Measurements from ENCODE around the gene TMPO.

Gene TMPO

DNA sequence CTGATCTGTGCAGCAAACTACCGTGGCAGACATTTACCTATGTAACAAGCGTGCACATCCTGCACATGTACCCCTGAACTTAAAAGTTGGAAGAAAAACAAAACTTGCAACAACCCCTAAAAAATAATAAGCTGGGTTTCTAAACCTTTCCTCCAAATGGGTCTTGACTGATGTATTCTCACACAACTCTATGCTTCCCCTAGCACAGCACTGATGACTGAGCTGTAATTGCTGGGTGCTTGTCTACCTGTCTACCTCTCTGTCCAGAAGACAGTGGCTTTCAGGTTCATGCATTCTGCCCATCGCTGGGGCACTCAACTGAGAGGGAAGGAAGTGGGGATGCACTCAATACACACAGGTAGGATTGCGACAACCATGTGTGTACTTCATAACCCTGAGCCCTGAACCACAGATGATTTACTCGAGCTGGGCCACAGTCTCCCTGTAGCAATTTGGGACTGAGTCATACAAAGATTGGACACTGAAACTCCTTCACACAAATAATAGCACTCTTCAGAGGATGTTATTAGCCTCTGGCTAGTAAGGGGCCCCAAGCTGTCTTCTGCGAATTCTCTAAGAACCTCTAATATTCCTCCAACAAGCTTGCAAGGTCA is 44.8 kb upstream of the TMPO start:
- no peak overlapping the region for H2AFZ ChIP-seq
- no peak for TF ChIP-seq CTCF (IDR thresholded peaks at IDR 0.05)
- no peaks in the 10 kb centered on the region for H3K9me3 ChIP-seq (ENCODE audit: control insufficient read depth, low read length)
- no peak overlapping the region for H3K4me2 ChIP-seq (ENCODE audit: low read length)
- H3K27me3 ChIP-seq (ENCODE audit: control insufficient read depth, insufficient read depth, low read length), result no peaks in the 10 kb centered on the region
- no peaks in the 10 kb centered on the region for H3K79me2 ChIP-seq
- no peak overlapping the region for H3K9ac ChIP-seq
- no peaks in the 10 kb centered on the region for H3K36me3 ChIP-seq (ENCODE audit: control insufficient read depth, insufficient read depth, low read length)
- no peak overlapping the region for H3K4me3 ChIP-seq (ENCODE audit: low read depth, low read length)
- H3K4me1 ChIP-seq, result no peaks in the 10 kb centered on the region
- H3K27ac ChIP-seq, result no peak overlapping the region

- no peak overlapping the region for H3K4me3 ChIP-seq (ENCODE audit: low read depth, low read length)
- no peaks in the 10 kb centered on the region for H3K27me3 ChIP-seq (ENCODE audit: control insufficient read depth, insufficient read depth, low read length)
- H3K4me1 ChIP-seq, result no peaks in the 10 kb centered on the region
- H3K9ac ChIP-seq, result no peak overlapping the region
- no peaks in the 10 kb centered on the region for H3K9me3 ChIP-seq (ENCODE audit: control insufficient read depth, low read length)
- H3K36me3 ChIP-seq (ENCODE audit: control insufficient read depth, insufficient read depth, low read length), result no peaks in the 10 kb centered on the region
- H2AFZ ChIP-seq, result no peak overlapping the region
- no peaks in the 10 kb centered on the region for H3K79me2 ChIP-seq
- TF ChIP-seq CTCF (IDR thresholded peaks at IDR 0.05), result no peak
- H3K4me2 ChIP-seq (ENCODE audit: low read length), result no peak overlapping the region
- H3K27ac ChIP-seq, result no peak overlapping the region
These were observed 44.3 kb upstream of the TMPO start for GRCh38 chr12:98471085-98471484.

GRCh38 chr12:98475565-98475908 is 39.9 kb upstream of the TMPO start:
- no peaks in the 10 kb centered on the region for H3K36me3 ChIP-seq (ENCODE audit: control insufficient read depth, insufficient read depth, low read length)
- no peak overlapping the region for H2AFZ ChIP-seq
- H3K27me3 ChIP-seq (ENCODE audit: control insufficient read depth, insufficient read depth, low read length), result no peaks in the 10 kb centered on the region
- H3K9me3 ChIP-seq (ENCODE audit: control insufficient read depth, low read length), result no peaks in the 10 kb centered on the region
- no peak overlapping the region for H3K9ac ChIP-seq
- no peak overlapping the region for H3K4me3 ChIP-seq (ENCODE audit: low read depth, low read length)
- no peak overlapping the region for H3K27ac ChIP-seq
- no peaks in the 10 kb centered on the region for H3K79me2 ChIP-seq
- TF ChIP-seq CTCF (IDR thresholded peaks at IDR 0.05), result no peak
- H3K4me1 ChIP-seq, result no peaks in the 10 kb centered on the region
- no peak overlapping the region for H3K4me2 ChIP-seq (ENCODE audit: low read length)

GRCh38 chr12:98478606-98479005 is 36.8 kb upstream of the TMPO start:
- Histone ChIP-seq H3K9me3 (ENCODE audit: control insufficient read depth, low read length) (no peaks in the 10 kb centered on the region), H3K27ac (no peak overlapping the region), H3K79me2 (no peaks in the 10 kb centered on the region), H3K4me3 (ENCODE audit: low read depth, low read length) (no peak overlapping the region), H3K4me1 (no peaks in the 10 kb centered on the region), H3K4me2 (ENCODE audit: low read length) (no peak overlapping the region), H2AFZ (no peak overlapping the region), H3K27me3 (ENCODE audit: control insufficient read depth, insufficient read depth, low read length) (no peaks in the 10 kb centered on the region), H3K9ac (no peak overlapping the region), H3K36me3 (ENCODE audit: control insufficient read depth, insufficient read depth, low read length) (no peaks in the 10 kb centered on the region)
- no peak for TF ChIP-seq CTCF (IDR thresholded peaks at IDR 0.05)
